Liver (tissue), 9 donors: ENCODE measurements around the gene ZBTB38. TPM values are rescaled to one million over a fixed set of nuclear protein-coding genes. Genes with fewer than 3 reads are reported as not detected.

Source experiments
- DNase-seq: peaks from one replicate; pipeline ENCODE4 v3.0.0-alpha.2; 2017; ENCODE audit warnings: low spot score
- H3K27ac ChIP-seq, 2 donors: one replicate each; pipeline ENCODE4 v1.7.0; 2013; ENCODE audit warnings: inconsistent platforms in 2 of 2, low read length in 2 of 2, control low read depth in 1 of 2, low read depth in 1 of 2, mild to moderate bottlenecking in 1 of 2
- H3K27me3 ChIP-seq, 4 donors: one replicate each; pipeline versions ENCODE4 v1.6.1 to v1.7.0; 2013; ENCODE audit warnings: low read length in 3 of 4, inconsistent platforms in 1 of 4, mild to moderate bottlenecking in 1 of 4, moderate library complexity in 1 of 4; ENCODE audit not compliant: control insufficient read depth in 4 of 4, insufficient read depth in 4 of 4
- H3K36me3 ChIP-seq, 4 donors: one replicate each; pipeline versions ENCODE4 v1.6.1 to v1.7.0; 2013; ENCODE audit warnings: low read length in 3 of 4, mild to moderate bottlenecking in 3 of 4, low read depth in 1 of 4, moderate library complexity in 1 of 4; ENCODE audit not compliant: control insufficient read depth in 4 of 4, insufficient read depth in 3 of 4
- H3K4me1 ChIP-seq, 4 donors: one replicate each; pipeline versions ENCODE4 v1.6.1 to v1.7.0; 2013; ENCODE audit warnings: low read length in 3 of 4, mild to moderate bottlenecking in 3 of 4, moderate library complexity in 1 of 4; ENCODE audit not compliant: control insufficient read depth in 4 of 4, insufficient read depth in 4 of 4
- H3K4me3 ChIP-seq, 3 donors: one replicate each; pipeline versions ENCODE4 v1.6.1 to v1.7.0; 2013; ENCODE audit warnings: low read length in 3 of 3, control low read depth in 1 of 3, low read depth in 1 of 3, mild to moderate bottlenecking in 1 of 3
- H3K9ac ChIP-seq, 2 donors: one replicate each; pipeline ENCODE4 v1.7.0; 2013; ENCODE audit warnings: low read length in 2 of 2, mild to moderate bottlenecking in 2 of 2, moderate library complexity in 2 of 2, control low read depth in 1 of 2, low read depth in 1 of 2
- H3K9me3 ChIP-seq, 4 donors: one replicate each; pipeline versions ENCODE4 v1.6.1 to v1.7.0; 2013; ENCODE audit warnings: low read length in 3 of 4; ENCODE audit not compliant: control insufficient read depth in 4 of 4
- EGR1 ChIP-seq, 2 donors: IDR thresholded peaks; 2 replicates each; pipeline ENCODE4 v1.6.1; 2016 to 2018; ENCODE audit warnings: antibody characterized with exemption in 2 of 2, low read depth in 2 of 2
- FOXA1 ChIP-seq: IDR thresholded peaks from 2 replicates; pipeline ENCODE4 v1.6.1; 2016; ENCODE audit warnings: antibody characterized with exemption
- FOXA2 ChIP-seq: IDR thresholded peaks from 2 replicates; pipeline ENCODE4 v1.6.1; 2016; ENCODE audit warnings: antibody characterized with exemption
- GABPA ChIP-seq, 2 donors: IDR thresholded peaks in 1 of 2; conservative IDR thresholded peaks in 1 of 2; 2 replicates each; pipeline ENCODE4 v1.6.1; 2016; ENCODE audit warnings: antibody characterized with exemption in 2 of 2, mild to moderate bottlenecking in 1 of 2, moderate library complexity in 1 of 2
- HNF4A ChIP-seq, 2 donors: conservative IDR thresholded peaks; 2 replicates each; pipeline ENCODE4 v1.6.1; 2016; ENCODE audit warnings: antibody characterized with exemption in 2 of 2, mild to moderate bottlenecking in 2 of 2
- HNF4G ChIP-seq: IDR thresholded peaks from 2 replicates; pipeline ENCODE4 v1.6.1; 2016; ENCODE audit warnings: antibody characterized with exemption
- JUND ChIP-seq, 2 donors: IDR thresholded peaks; 2 replicates each; pipeline ENCODE4 v1.6.1; 2016; ENCODE audit warnings: antibody characterized with exemption in 2 of 2
- NR2F2 ChIP-seq: IDR thresholded peaks from 2 replicates; pipeline ENCODE4 v1.6.1; 2016; ENCODE audit warnings: antibody characterized with exemption
- RAD21 ChIP-seq, 2 donors: IDR thresholded peaks; 2 replicates each; pipeline ENCODE4 v1.6.1; 2016; ENCODE audit warnings: antibody characterized with exemption in 2 of 2, mild to moderate bottlenecking in 2 of 2
- RXRA ChIP-seq, 2 donors: IDR thresholded peaks; 2 replicates each; pipeline ENCODE4 v1.6.1; 2017 to 2018; ENCODE audit warnings: antibody characterized with exemption in 2 of 2, mild to moderate bottlenecking in 1 of 2
- SP1 ChIP-seq: IDR thresholded peaks from 2 replicates; pipeline ENCODE4 v1.6.1; 2018; ENCODE audit warnings: antibody characterized with exemption, mild to moderate bottlenecking
- YY1 ChIP-seq: IDR thresholded peaks from 2 replicates; pipeline ENCODE4 v1.6.1; 2016; ENCODE audit warnings: antibody characterized with exemption, mild to moderate bottlenecking
- WGBS: extraction: QIAGEN DNeasy Blood & Tissue Kit; methylation state at CpG from one replicate; pipeline ENCODE4 v1.1.7; 2013; 5-methylcytosine and 5-hydroxymethylcytosine counted together
- polyA plus RNA-seq, 2 donors: library from polyadenylated mRNA; stranded (reverse) in 1 of 2; unstranded in 1 of 2; fragments of 200-250 nt in 1 of 2; fragments of >200 nt in 1 of 2; fragmentation: Nextera tagmentation in 1 of 2; extraction: Ambion mirVana in 1 of 2; gene quantifications; one replicate each; pipeline versions ENCODE4 v1.2.1 to v1.2.3, GENCODE V29; 2013 to 2015
- total RNA-seq, 2 donors: library from RNA; depleted of rRNA; stranded (reverse); fragments of >200 nt; gene quantifications; one replicate each; pipeline ENCODE4 v1.2.3, GENCODE V29; 2014
- TF ChIP-seq, protein P1 (sequence below): IDR thresholded peaks from 2 replicates; pipeline ENCODE4 v1.6.1; 2016; ENCODE audit warnings: antibody characterized with exemption
- TF ChIP-seq, protein P2 (sequence below): IDR thresholded peaks from 2 replicates; pipeline ENCODE4 v1.6.1; 2016; ENCODE audit warnings: antibody characterized with exemption, mild to moderate bottlenecking
- TF ChIP-seq, protein P3 (sequence below): IDR thresholded peaks from 2 replicates; pipeline ENCODE4 v1.6.1; 2016; ENCODE audit warnings: antibody characterized with exemption
- TF ChIP-seq, protein P4 (sequence below): fragments of 150-350 bp; IDR thresholded peaks from 2 replicates; pipeline ENCODE4 v1.5.1; 2017; ENCODE audit warnings: improper control_type of control experiment, low read depth, low read length; ENCODE audit not compliant: missing input control
- donor health status: healthy.
- donor health status: healthy.
- donor health status: healthy.
- donor health status: healthy.
- donor health status: healthy.

The ZBTB38 gene
- total and polyA plus RNA-seq, 4 donors: 9.5 to 57.3 (median 19.5) TPM

DNA sequence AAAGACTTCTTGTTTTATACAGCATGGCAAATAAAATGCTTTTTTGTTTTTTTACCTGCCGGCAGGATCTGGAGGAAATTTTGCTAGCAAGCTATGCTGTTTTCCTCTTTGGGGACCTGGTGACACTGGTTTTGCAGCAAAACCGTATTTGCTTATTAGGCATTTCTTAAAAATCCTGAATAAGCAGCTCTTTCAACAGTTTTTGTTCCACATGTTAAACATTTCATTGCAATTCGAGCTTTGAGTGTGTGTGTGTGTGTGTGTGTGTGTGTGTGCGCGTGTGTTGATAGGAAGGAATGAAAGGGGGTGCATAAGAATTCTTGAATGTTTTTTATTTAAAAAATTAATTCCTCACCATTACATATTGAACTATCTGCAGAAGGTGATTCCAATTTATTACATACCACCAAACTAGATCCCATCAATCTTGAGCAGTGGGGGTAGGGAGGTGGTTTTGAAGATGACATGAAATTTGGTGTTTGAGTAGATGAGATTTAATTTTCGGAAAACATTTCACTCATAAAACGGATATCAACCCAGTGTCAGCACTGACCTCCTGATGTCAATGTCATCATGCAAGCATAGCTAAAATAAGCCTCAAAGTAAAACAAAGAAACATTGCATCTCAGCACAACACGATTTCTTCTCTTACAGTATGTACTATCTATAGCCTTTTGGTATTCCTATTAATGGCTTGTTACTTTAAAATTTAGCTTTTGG lies 17.3 kb downstream of the ZBTB38 start:
- Histone ChIP-seq H3K4me3 (no peak overlapping the region), H3K9ac (no peak overlapping the region)
- WGBS: 70% methylated on average over 8 of the region's 8 CpGs

DNA sequence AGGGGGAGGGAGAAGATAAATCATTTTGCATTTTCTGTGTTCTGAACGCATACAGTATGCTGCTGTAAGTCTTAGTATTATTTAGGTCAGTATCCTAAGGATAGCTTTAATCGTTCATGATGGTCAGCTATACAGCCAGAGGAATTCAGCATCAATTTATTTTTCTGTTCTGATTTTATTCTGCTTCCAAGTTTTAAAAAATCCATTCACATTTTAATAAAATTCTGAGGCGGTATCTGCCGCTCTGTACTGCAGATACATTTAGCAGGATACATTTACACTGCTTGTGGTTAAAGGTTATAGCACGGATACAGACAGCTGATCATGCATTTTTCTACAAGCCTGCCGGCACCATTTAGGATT lies 17.8 kb downstream of the ZBTB38 start:
- 79% methylated on average over 6 of the region's 6 CpGs for WGBS
- TF ChIP-seq HNF4A (conservative IDR thresholded peaks at IDR 0.05) (no peak), EGR1 (IDR thresholded peaks at IDR 0.05; ENCODE audit: low read depth in 2 of 2) (no peak), NR2F2 (no peak), SP1 (no peak), FOXA1 (no peak), RXRA (IDR thresholded peaks at IDR 0.05) (no peak), JUND (IDR thresholded peaks at IDR 0.05) (no peak), YY1 (no peak), GABPA (IDR thresholded peaks at IDR 0.05 in 1 of 2, conservative IDR thresholded peaks at IDR 0.05 in 1 of 2) (no peak), FOXA2 (no peak), HNF4G (no peak)
- TF ChIP-seq, protein P1, sequence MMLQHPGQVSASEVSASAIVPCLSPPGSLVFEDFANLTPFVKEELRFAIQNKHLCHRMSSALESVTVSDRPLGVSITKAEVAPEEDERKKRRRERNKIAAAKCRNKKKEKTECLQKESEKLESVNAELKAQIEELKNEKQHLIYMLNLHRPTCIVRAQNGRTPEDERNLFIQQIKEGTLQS: no peak
- TF ChIP-seq, protein P2, sequence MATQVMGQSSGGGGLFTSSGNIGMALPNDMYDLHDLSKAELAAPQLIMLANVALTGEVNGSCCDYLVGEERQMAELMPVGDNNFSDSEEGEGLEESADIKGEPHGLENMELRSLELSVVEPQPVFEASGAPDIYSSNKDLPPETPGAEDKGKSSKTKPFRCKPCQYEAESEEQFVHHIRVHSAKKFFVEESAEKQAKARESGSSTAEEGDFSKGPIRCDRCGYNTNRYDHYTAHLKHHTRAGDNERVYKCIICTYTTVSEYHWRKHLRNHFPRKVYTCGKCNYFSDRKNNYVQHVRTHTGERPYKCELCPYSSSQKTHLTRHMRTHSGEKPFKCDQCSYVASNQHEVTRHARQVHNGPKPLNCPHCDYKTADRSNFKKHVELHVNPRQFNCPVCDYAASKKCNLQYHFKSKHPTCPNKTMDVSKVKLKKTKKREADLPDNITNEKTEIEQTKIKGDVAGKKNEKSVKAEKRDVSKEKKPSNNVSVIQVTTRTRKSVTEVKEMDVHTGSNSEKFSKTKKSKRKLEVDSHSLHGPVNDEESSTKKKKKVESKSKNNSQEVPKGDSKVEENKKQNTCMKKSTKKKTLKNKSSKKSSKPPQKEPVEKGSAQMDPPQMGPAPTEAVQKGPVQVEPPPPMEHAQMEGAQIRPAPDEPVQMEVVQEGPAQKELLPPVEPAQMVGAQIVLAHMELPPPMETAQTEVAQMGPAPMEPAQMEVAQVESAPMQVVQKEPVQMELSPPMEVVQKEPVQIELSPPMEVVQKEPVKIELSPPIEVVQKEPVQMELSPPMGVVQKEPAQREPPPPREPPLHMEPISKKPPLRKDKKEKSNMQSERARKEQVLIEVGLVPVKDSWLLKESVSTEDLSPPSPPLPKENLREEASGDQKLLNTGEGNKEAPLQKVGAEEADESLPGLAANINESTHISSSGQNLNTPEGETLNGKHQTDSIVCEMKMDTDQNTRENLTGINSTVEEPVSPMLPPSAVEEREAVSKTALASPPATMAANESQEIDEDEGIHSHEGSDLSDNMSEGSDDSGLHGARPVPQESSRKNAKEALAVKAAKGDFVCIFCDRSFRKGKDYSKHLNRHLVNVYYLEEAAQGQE: no peak
- TF ChIP-seq, protein P3, sequence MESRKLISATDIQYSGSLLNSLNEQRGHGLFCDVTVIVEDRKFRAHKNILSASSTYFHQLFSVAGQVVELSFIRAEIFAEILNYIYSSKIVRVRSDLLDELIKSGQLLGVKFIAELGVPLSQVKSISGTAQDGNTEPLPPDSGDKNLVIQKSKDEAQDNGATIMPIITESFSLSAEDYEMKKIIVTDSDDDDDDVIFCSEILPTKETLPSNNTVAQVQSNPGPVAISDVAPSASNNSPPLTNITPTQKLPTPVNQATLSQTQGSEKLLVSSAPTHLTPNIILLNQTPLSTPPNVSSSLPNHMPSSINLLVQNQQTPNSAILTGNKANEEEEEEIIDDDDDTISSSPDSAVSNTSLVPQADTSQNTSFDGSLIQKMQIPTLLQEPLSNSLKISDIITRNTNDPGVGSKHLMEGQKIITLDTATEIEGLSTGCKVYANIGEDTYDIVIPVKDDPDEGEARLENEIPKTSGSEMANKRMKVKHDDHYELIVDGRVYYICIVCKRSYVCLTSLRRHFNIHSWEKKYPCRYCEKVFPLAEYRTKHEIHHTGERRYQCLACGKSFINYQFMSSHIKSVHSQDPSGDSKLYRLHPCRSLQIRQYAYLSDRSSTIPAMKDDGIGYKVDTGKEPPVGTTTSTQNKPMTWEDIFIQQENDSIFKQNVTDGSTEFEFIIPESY: no peak
- TF ChIP-seq, protein P4, sequence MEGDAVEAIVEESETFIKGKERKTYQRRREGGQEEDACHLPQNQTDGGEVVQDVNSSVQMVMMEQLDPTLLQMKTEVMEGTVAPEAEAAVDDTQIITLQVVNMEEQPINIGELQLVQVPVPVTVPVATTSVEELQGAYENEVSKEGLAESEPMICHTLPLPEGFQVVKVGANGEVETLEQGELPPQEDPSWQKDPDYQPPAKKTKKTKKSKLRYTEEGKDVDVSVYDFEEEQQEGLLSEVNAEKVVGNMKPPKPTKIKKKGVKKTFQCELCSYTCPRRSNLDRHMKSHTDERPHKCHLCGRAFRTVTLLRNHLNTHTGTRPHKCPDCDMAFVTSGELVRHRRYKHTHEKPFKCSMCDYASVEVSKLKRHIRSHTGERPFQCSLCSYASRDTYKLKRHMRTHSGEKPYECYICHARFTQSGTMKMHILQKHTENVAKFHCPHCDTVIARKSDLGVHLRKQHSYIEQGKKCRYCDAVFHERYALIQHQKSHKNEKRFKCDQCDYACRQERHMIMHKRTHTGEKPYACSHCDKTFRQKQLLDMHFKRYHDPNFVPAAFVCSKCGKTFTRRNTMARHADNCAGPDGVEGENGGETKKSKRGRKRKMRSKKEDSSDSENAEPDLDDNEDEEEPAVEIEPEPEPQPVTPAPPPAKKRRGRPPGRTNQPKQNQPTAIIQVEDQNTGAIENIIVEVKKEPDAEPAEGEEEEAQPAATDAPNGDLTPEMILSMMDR: no peak
- Histone ChIP-seq H3K27me3 (no peaks in the 10 kb centered on the region), H3K4me3 (no peak overlapping the region), H3K4me1 (peaks cover 0 to 10% (median 8%) of the 10 kb centered on the region in 4 donors), H3K36me3 (no peaks in the 10 kb centered on the region), H3K9me3 (no peaks in the 10 kb centered on the region), H3K27ac (no peak overlapping the region), H3K9ac (peak overlapping the region in 1 of 2 donors; percentile 7)
- DNase-seq: no peak

More for the DNA sequence above, 17.3 kb downstream of the ZBTB38 start:
- Histone ChIP-seq H3K27me3 (no peaks in the 10 kb centered on the region), H3K9me3 (no peaks in the 10 kb centered on the region), H3K27ac (no peak overlapping the region), H3K36me3 (no peaks in the 10 kb centered on the region), H3K4me1 (peaks cover 0 to 10% (median 8%) of the 10 kb centered on the region in 4 donors)
- DNase-seq: no peak
- TF ChIP-seq, protein P3: no peak
- TF ChIP-seq RAD21 (IDR thresholded peaks at IDR 0.05): no peak
